ENCODE results near the gene ECHS1. TPM values are rescaled to one million over a fixed set of nuclear protein-coding genes. Genes with fewer than 3 reads are reported as not detected.

ECHS1 gene
- polyA plus RNA-seq, 1 donor from 2014 or later, result 122 TPM

GRCh38 chr10:133355266-133355665 is 17.9 kb downstream of the ECHS1 start:
- Histone ChIP-seq H3F3A (ENCODE audit: insufficient read depth, low read length, poor library complexity, severe bottlenecking) (no peaks in the 10 kb centered on the region), H3K9ac (ENCODE audit: low read length) (no peak overlapping the region), H3K27me3 (ENCODE audit: insufficient read depth, low read depth, low read length) (no peaks in the 10 kb centered on the region), H4K20me1 (ENCODE audit: insufficient read depth) (no peaks in the 10 kb centered on the region), H3K9me3 (ENCODE audit: low read length) (no peaks in the 10 kb centered on the region), H3K27ac (ENCODE audit: low read length) (no peak overlapping the region), H3K4me3 (ENCODE audit: low read length) (no peak overlapping the region), H3K36me3 (ENCODE audit: insufficient read depth, low read length) (no peaks in the 10 kb centered on the region), H2AFZ (ENCODE audit: low read depth, low read length) (no peak overlapping the region), H3K79me2 (replicated peaks; ENCODE audit: insufficient read depth, low read length) (no peaks in the 10 kb centered on the region), H3K9me2 (ENCODE audit: insufficient read depth, low read length) (no peaks in the 10 kb centered on the region), H3K4me2 (ENCODE audit: low read length) (no peak overlapping the region)
- TF ChIP-seq EP300 (conservative IDR thresholded peaks at IDR 0.05; ENCODE audit: poor library complexity, severe bottlenecking) (no peak), CTCF (IDR thresholded peaks at IDR 0.05; ENCODE audit: poor library complexity, severe bottlenecking) (no peak), RAD21 (conservative IDR thresholded peaks at IDR 0.05) (no peak), SMC3 (conservative IDR thresholded peaks at IDR 0.05; ENCODE audit: poor library complexity) (no peak), REST (IDR thresholded peaks at IDR 0.05; ENCODE audit: borderline replicate concordance) (no peak), POLR2AphosphoS5 (IDR thresholded peaks at IDR 0.05) (no peak), EZH2 (IDR thresholded peaks at IDR 0.05; ENCODE audit: borderline replicate concordance, insufficient read depth, low read length, poor library complexity, severe bottlenecking) (no peak), TAF1 (IDR thresholded peaks at IDR 0.05; ENCODE audit: low read depth) (no peak), MXI1 (conservative IDR thresholded peaks at IDR 0.05; ENCODE audit: poor library complexity, severe bottlenecking) (no peak)

GRCh38 chr10:133354672-133355240 is 18.4 kb downstream of the ECHS1 start:
- Histone ChIP-seq H3K36me3 (ENCODE audit: insufficient read depth, low read length) (no peaks in the 10 kb centered on the region), H3K27me3 (ENCODE audit: insufficient read depth, low read depth, low read length) (no peaks in the 10 kb centered on the region), H3K9ac (ENCODE audit: low read length) (no peak overlapping the region), H4K20me1 (ENCODE audit: insufficient read depth) (no peaks in the 10 kb centered on the region), H3K4me3 (ENCODE audit: low read length) (no peak overlapping the region), H3F3A (ENCODE audit: insufficient read depth, low read length, poor library complexity, severe bottlenecking) (no peaks in the 10 kb centered on the region), H3K9me3 (ENCODE audit: low read length) (no peaks in the 10 kb centered on the region), H2AFZ (ENCODE audit: low read depth, low read length) (no peak overlapping the region), H3K4me2 (ENCODE audit: low read length) (no peak overlapping the region), H3K9me2 (ENCODE audit: insufficient read depth, low read length) (no peaks in the 10 kb centered on the region), H3K27ac (ENCODE audit: low read length) (no peak overlapping the region), H3K79me2 (replicated peaks; ENCODE audit: insufficient read depth, low read length) (no peaks in the 10 kb centered on the region)
- no peak for TF ChIP-seq MXI1 (conservative IDR thresholded peaks at IDR 0.05; ENCODE audit: poor library complexity, severe bottlenecking)
- TF ChIP-seq RAD21 (conservative IDR thresholded peaks at IDR 0.05), result no peak
- TF ChIP-seq SMC3 (conservative IDR thresholded peaks at IDR 0.05; ENCODE audit: poor library complexity), result no peak
- TF ChIP-seq POLR2AphosphoS5 (IDR thresholded peaks at IDR 0.05), result no peak
- no peak for TF ChIP-seq EZH2 (IDR thresholded peaks at IDR 0.05; ENCODE audit: borderline replicate concordance, insufficient read depth, low read length, poor library complexity, severe bottlenecking)
- no peak for TF ChIP-seq CTCF (IDR thresholded peaks at IDR 0.05; ENCODE audit: poor library complexity, severe bottlenecking)

Measured in neural cell (in vitro differentiated cells).